Neural cell (in vitro differentiated cells): ENCODE data around the gene C14orf119. TPM values are rescaled to one million over a fixed set of nuclear protein-coding genes. Genes with fewer than 3 reads are reported as not detected.

Source experiments
- H2AFZ ChIP-seq: fragments of 200-600, 300-800 bp; sonication (generic), shearing (Covaris generic); 2 replicates; pipeline ENCODE4 v1.6.0; 2014; ENCODE audit warnings: low read depth, mild to moderate bottlenecking, antibody characterized with exemption, low read length, moderate library complexity
- H3F3A ChIP-seq: fragments of 200-600 bp; shearing (Covaris generic); 2 replicates; pipeline ENCODE4 v1.6.1; 2016; ENCODE audit warnings: mild to moderate bottlenecking, moderate library complexity, mixed read lengths, antibody characterized with exemption, low read length; ENCODE audit not compliant: insufficient read depth, poor library complexity, severe bottlenecking
- H3K27ac ChIP-seq: fragments of 200-600, 300-800 bp; sonication (generic), shearing (Covaris generic); 2 replicates; pipeline ENCODE4 v1.5.1; 2014; ENCODE audit warnings: mild to moderate bottlenecking, low read length, moderate library complexity
- H3K27me3 ChIP-seq: fragments of 300-800, 200-600 bp; sonication (generic), shearing (Covaris generic); 2 replicates; pipeline ENCODE4 v1.6.0; 2014; ENCODE audit warnings: mild to moderate bottlenecking, low read depth, low read length, moderate library complexity; ENCODE audit not compliant: insufficient read depth
- H3K36me3 ChIP-seq: fragments of 300-800, 200-600 bp; sonication (generic), shearing (Covaris generic); 2 replicates; pipeline ENCODE4 v1.5.1; 2014; ENCODE audit warnings: mild to moderate bottlenecking, antibody characterized with exemption, low read length, moderate library complexity; ENCODE audit not compliant: insufficient read depth
- H3K4me2 ChIP-seq: fragments of 300-800, 200-600 bp; sonication (generic), shearing (Covaris generic); 2 replicates; pipeline ENCODE4 v1.6.0; 2014; ENCODE audit warnings: mild to moderate bottlenecking, low read length
- H3K4me3 ChIP-seq: fragments of 300-800, 200-600 bp; sonication (generic), shearing (Covaris generic); 2 replicates; pipeline ENCODE4 v1.5.1; 2014; ENCODE audit warnings: mild to moderate bottlenecking, low read length, moderate library complexity
- H3K79me2 ChIP-seq: fragments of 200-600 bp; shearing (Covaris generic); replicated peaks from 2 replicates; pipeline ENCODE4 v1.6.0; 2014; ENCODE audit warnings: mild to moderate bottlenecking, low read length, moderate library complexity; ENCODE audit not compliant: insufficient read depth
- H3K9ac ChIP-seq: fragments of 300-800, 200-600 bp; sonication (generic), shearing (Covaris generic); 2 replicates; pipeline ENCODE4 v1.6.1; 2016; ENCODE audit warnings: mild to moderate bottlenecking, low read length, mixed read lengths
- H3K9me2 ChIP-seq: fragments of 200-600 bp; shearing (Covaris generic); 2 replicates; pipeline ENCODE4 v1.6.1; 2016; ENCODE audit warnings: mild to moderate bottlenecking, low read length, mixed read lengths; ENCODE audit not compliant: insufficient read depth
- H3K9me3 ChIP-seq: fragments of 200-600, 300-800 bp; sonication (generic), shearing (Covaris generic); 2 replicates; pipeline ENCODE4 v1.6.1; 2016; ENCODE audit warnings: mild to moderate bottlenecking, mixed run types, low read length, moderate library complexity, mixed read lengths
- H4K20me1 ChIP-seq: fragments of 200-600 bp; shearing (Covaris generic); 2 replicates; pipeline ENCODE4 v1.6.1; 2016; ENCODE audit warnings: mild to moderate bottlenecking, mixed run types; ENCODE audit not compliant: insufficient read depth
- EP300 ChIP-seq: fragments of 450-650 bp; conservative IDR thresholded peaks from 2 replicates; pipeline ENCODE4 v1.6.1; 2014; ENCODE audit warnings: antibody characterized with exemption, mild to moderate bottlenecking, moderate library complexity; ENCODE audit not compliant: poor library complexity, severe bottlenecking
- EZH2 ChIP-seq: fragments of 200-600, 300-800 bp; shearing (Covaris generic), sonication (generic); IDR thresholded peaks from 2 replicates; pipeline ENCODE4 v1.6.1; 2014; ENCODE audit warnings: antibody characterized with exemption, low read length, borderline replicate concordance, mild to moderate bottlenecking; ENCODE audit not compliant: insufficient read depth, poor library complexity, severe bottlenecking
- MXI1 ChIP-seq: fragments of 450-650 bp; conservative IDR thresholded peaks from 2 replicates; pipeline ENCODE4 v1.6.1; 2014; ENCODE audit warnings: antibody characterized with exemption, mild to moderate bottlenecking; ENCODE audit not compliant: poor library complexity, severe bottlenecking
- POLR2AphosphoS5 ChIP-seq: IDR thresholded peaks from 2 replicates; pipeline ENCODE4 v1.6.1; 2012
- RAD21 ChIP-seq: fragments of 450-650 bp; conservative IDR thresholded peaks from 2 replicates; pipeline ENCODE4 v1.6.1; 2014; ENCODE audit warnings: antibody characterized with exemption, mild to moderate bottlenecking, moderate library complexity
- SMC3 ChIP-seq: fragments of 450-650 bp; conservative IDR thresholded peaks from 2 replicates; pipeline ENCODE4 v1.6.1; 2014; ENCODE audit warnings: antibody characterized with exemption, mild to moderate bottlenecking, moderate library complexity; ENCODE audit not compliant: poor library complexity
- TAF1 ChIP-seq: IDR thresholded peaks from 2 replicates; pipeline ENCODE4 v1.6.1; 2012; ENCODE audit warnings: low read depth
- polyA plus RNA-seq: library from polyadenylated mRNA; depleted of rRNA; stranded (reverse); fragments of >200 nt; gene quantifications from 2 replicates; pipeline ENCODE4 v1.2.3, GENCODE V29; 2014
- TF ChIP-seq, protein P1 (sequence below): fragments of 450-650 bp; IDR thresholded peaks from 2 replicates; pipeline ENCODE4 v1.5.1; 2014; ENCODE audit warnings: antibody characterized with exemption, mild to moderate bottlenecking, moderate library complexity; ENCODE audit not compliant: poor library complexity, severe bottlenecking
- TF ChIP-seq, protein P2 (sequence below): IDR thresholded peaks from 2 replicates; pipeline ENCODE4 v1.6.1; 2012; ENCODE audit warnings: borderline replicate concordance

Gene C14orf119
- polyA plus RNA-seq, 1 donor from 2014 or later: 26.4 TPM

DNA sequence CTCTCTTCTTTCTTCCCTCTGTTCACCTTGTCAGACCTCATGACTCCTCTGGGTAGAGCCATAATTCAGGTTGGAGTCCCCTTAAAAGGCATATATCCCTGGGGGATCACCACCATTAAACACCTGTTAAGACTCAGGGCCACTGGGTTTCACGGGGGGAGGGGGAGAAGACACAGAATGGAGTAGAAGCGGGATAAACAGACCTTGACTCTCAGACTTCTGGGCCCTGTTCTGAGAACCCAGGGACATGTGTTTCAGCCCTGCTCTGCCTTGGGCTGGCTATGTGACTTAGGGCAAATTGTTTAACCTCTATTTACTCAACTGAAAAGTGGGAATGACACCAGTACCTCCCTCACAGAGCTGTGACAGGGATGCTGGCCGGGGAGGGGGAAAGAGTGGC, 42.6 kb upstream of the C14orf119 start:
- H3K4me3 ChIP-seq: no peak overlapping the region
- no peak overlapping the region for H3K4me2 ChIP-seq
- no peaks in the 10 kb centered on the region for H3K9me3 ChIP-seq
- no peaks in the 10 kb centered on the region for H4K20me1 ChIP-seq
- H3K9ac ChIP-seq: no peak overlapping the region
- H3K27ac ChIP-seq: no peak overlapping the region
- peaks cover 6% of the 10 kb centered on the region for H3K79me2 ChIP-seq
- H3K9me2 ChIP-seq: no peaks in the 10 kb centered on the region
- H3F3A ChIP-seq: no peaks in the 10 kb centered on the region
- H2AFZ ChIP-seq: no peak overlapping the region
- TF ChIP-seq, protein P1, sequence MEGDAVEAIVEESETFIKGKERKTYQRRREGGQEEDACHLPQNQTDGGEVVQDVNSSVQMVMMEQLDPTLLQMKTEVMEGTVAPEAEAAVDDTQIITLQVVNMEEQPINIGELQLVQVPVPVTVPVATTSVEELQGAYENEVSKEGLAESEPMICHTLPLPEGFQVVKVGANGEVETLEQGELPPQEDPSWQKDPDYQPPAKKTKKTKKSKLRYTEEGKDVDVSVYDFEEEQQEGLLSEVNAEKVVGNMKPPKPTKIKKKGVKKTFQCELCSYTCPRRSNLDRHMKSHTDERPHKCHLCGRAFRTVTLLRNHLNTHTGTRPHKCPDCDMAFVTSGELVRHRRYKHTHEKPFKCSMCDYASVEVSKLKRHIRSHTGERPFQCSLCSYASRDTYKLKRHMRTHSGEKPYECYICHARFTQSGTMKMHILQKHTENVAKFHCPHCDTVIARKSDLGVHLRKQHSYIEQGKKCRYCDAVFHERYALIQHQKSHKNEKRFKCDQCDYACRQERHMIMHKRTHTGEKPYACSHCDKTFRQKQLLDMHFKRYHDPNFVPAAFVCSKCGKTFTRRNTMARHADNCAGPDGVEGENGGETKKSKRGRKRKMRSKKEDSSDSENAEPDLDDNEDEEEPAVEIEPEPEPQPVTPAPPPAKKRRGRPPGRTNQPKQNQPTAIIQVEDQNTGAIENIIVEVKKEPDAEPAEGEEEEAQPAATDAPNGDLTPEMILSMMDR: no peak
- TF ChIP-seq RAD21 (no peak), SMC3 (no peak), POLR2AphosphoS5 (no peak), TAF1 (no peak), MXI1 (no peak), EP300 (no peak), EZH2 (no peak)
- TF ChIP-seq, protein P2, sequence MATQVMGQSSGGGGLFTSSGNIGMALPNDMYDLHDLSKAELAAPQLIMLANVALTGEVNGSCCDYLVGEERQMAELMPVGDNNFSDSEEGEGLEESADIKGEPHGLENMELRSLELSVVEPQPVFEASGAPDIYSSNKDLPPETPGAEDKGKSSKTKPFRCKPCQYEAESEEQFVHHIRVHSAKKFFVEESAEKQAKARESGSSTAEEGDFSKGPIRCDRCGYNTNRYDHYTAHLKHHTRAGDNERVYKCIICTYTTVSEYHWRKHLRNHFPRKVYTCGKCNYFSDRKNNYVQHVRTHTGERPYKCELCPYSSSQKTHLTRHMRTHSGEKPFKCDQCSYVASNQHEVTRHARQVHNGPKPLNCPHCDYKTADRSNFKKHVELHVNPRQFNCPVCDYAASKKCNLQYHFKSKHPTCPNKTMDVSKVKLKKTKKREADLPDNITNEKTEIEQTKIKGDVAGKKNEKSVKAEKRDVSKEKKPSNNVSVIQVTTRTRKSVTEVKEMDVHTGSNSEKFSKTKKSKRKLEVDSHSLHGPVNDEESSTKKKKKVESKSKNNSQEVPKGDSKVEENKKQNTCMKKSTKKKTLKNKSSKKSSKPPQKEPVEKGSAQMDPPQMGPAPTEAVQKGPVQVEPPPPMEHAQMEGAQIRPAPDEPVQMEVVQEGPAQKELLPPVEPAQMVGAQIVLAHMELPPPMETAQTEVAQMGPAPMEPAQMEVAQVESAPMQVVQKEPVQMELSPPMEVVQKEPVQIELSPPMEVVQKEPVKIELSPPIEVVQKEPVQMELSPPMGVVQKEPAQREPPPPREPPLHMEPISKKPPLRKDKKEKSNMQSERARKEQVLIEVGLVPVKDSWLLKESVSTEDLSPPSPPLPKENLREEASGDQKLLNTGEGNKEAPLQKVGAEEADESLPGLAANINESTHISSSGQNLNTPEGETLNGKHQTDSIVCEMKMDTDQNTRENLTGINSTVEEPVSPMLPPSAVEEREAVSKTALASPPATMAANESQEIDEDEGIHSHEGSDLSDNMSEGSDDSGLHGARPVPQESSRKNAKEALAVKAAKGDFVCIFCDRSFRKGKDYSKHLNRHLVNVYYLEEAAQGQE: no peak
- H3K36me3 ChIP-seq: no peaks in the 10 kb centered on the region
- H3K27me3 ChIP-seq: no peaks in the 10 kb centered on the region

DNA sequence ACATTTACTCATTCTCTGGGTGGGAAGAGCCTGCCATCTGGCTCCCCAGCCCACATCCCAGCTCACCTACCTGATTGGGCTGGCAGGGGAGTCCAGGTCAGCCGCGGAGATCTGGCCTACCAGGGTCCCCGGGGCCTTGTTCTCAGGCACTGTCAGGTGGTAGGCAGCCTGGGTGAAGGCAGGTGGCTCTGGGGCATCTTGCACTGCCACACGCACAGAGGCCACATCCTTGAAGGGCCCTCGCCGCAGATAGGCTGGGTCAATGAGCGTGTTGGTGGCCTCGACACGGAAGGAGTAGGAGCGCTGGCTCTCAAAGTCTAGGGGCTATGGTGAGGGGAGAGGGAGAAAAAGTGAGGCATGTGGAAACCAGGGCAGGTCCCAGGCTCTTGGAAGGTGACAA, 41.9 kb upstream of the C14orf119 start:
- H3K27ac ChIP-seq: no peak overlapping the region
- peaks cover 6% of the 10 kb centered on the region for H3K79me2 ChIP-seq
- no peaks in the 10 kb centered on the region for H3K9me3 ChIP-seq
- H3K36me3 ChIP-seq: no peaks in the 10 kb centered on the region
- H2AFZ ChIP-seq: no peak overlapping the region
- no peaks in the 10 kb centered on the region for H3K27me3 ChIP-seq
- H4K20me1 ChIP-seq: no peaks in the 10 kb centered on the region
- TF ChIP-seq POLR2AphosphoS5 (no peak), MXI1 (no peak), EZH2 (no peak), EP300 (no peak), RAD21 (no peak), TAF1 (no peak), SMC3 (no peak)
- TF ChIP-seq, protein P2: no peak
- TF ChIP-seq, protein P1: no peak
- H3K9me2 ChIP-seq: no peaks in the 10 kb centered on the region
- no peak overlapping the region for H3K4me2 ChIP-seq
- no peaks in the 10 kb centered on the region for H3F3A ChIP-seq
- no peak overlapping the region for H3K9ac ChIP-seq
- H3K4me3 ChIP-seq: no peak overlapping the region
